Effector memory CD8-positive, alpha-beta T cell (primary cell): Measurements from ENCODE around the gene CWC25.
A peak's percentile ranks its signal among the peaks of the same experiment; 100 is the strongest.
"Not testable (repeated sequence)": the region's sequence is repeated elsewhere in the genome, so short reads cannot be mapped to it uniquely, and the experiment has no call there.

ENCODE experiments used
- ATAC-seq: fragments of 150-1000 bp; cut with Tn5 transposase; replicated peaks from 2 replicates; pipeline ENCODE4 v1.10.0; 2021; ENCODE audit warnings: mild to moderate bottlenecking, moderate library complexity
- DNase-seq, 3 experiments: peaks; one replicate each; pipeline ENCODE4 v3.0.0; 2021
- H3K27ac Mint-ChIP-seq, 2 donors: one replicate each; pipeline ENCODE4 v1.8.0; 2022; ENCODE audit warnings: mild to moderate bottlenecking in 2 of 2, mixed read lengths in 2 of 2, moderate library complexity in 2 of 2
- H3K27me3 Mint-ChIP-seq, 2 donors: one replicate each; pipeline ENCODE4 v1.8.0; 2022; ENCODE audit warnings: mixed read lengths in 2 of 2
- H3K36me3 Mint-ChIP-seq: one replicate; pipeline ENCODE4 v1.8.0; 2022; ENCODE audit warnings: mild to moderate bottlenecking, moderate library complexity, mixed read lengths; ENCODE audit not compliant: insufficient read depth
- H3K4me1 Mint-ChIP-seq, 2 donors: one replicate each; pipeline ENCODE4 v1.8.0; 2022; ENCODE audit warnings: low read depth in 2 of 2, mixed read lengths in 2 of 2
- H3K4me3 Mint-ChIP-seq, 2 donors: one replicate each; pipeline ENCODE4 v1.8.0; 2022; ENCODE audit warnings: mild to moderate bottlenecking in 2 of 2, mixed read lengths in 2 of 2, moderate library complexity in 2 of 2
- H3K9me3 Mint-ChIP-seq, 2 donors: one replicate each; pipeline ENCODE4 v1.8.0; 2022; ENCODE audit warnings: mixed read lengths in 2 of 2

Gene CWC25

GRCh38 chr17:38825762-38826247, 684 bp upstream of the CWC25 start:
- Mint-ChIP-seq H3K4me1 (peaks cover 22 to 30% of the 10 kb centered on the region in 2 donors), H3K9me3 (no peaks in the 10 kb centered on the region), H3K4me3 (peak overlapping the region; percentile 93 to 94), H3K27ac (peak overlapping the region; percentile 98 to 100), H3K36me3 (peaks cover 35% of the 10 kb centered on the region), H3K27me3 (no peaks in the 10 kb centered on the region)
- DNase-seq (no peak), ATAC-seq (no peak)

- no peak for DNase-seq
- Mint-ChIP-seq H3K27ac (peak overlapping the region; percentile 26 to 60), H3K27me3 (no peaks in the 10 kb centered on the region), H3K9me3 (no peaks in the 10 kb centered on the region), H3K4me1 (peaks cover 3 to 12% of the 10 kb centered on the region in 2 donors), H3K36me3 (peaks cover 80% of the 10 kb centered on the region), H3K4me3 (no peak overlapping the region)
- ATAC-seq, result peak; percentile 79
These were observed 9.4 kb downstream of the CWC25 start for GRCh38 chr17:38815576-38816193.

GRCh38 chr17:38809828-38810227, 15.3 kb downstream of the CWC25 start:
- H3K36me3 Mint-ChIP-seq, result peaks cover 100% of the 10 kb centered on the region
- H3K4me1 Mint-ChIP-seq, result peaks cover 2 to 4% of the 10 kb centered on the region in 2 donors
- ATAC-seq (no peak), DNase-seq (no peak)
- H3K27ac Mint-ChIP-seq, result no peak overlapping the region
- H3K27me3 Mint-ChIP-seq, result no peaks in the 10 kb centered on the region
- no peak overlapping the region for H3K4me3 Mint-ChIP-seq
- no peaks in the 10 kb centered on the region for H3K9me3 Mint-ChIP-seq

GRCh38 chr17:38800237-38800760, 24.8 kb downstream of the CWC25 start:
- Mint-ChIP-seq H3K36me3 (peaks cover 64% of the 10 kb centered on the region), H3K4me3 (peak overlapping the region; percentile 87 to 88), H3K9me3 (no peaks in the 10 kb centered on the region), H3K27ac (peak overlapping the region; percentile 27 to 91), H3K4me1 (peaks cover 30 to 32% of the 10 kb centered on the region in 2 donors), H3K27me3 (no peaks in the 10 kb centered on the region)
- DNase-seq (no peak), ATAC-seq (no peak)

GRCh38 chr17:38799501-38800236, 25.5 kb downstream of the CWC25 start, which contains the start of gene PIP4K2B:
Gene PIP4K2B (minus strand): TSS chr17:38799556. CDS start chr17:38799424, 132 bp downstream.
- DNase-seq (peak; percentile 75), ATAC-seq (peak; percentile 71)
- peak within 1 kb of the TSS; percentile 92 to 95 for H3K4me3 Mint-ChIP-seq
- H3K4me1 Mint-ChIP-seq, result peaks cover 32 to 33% of the 10 kb centered on the region in 2 donors
- peak within 1 kb of the TSS; percentile 91 to 94 for H3K27ac Mint-ChIP-seq
- no peaks in the 10 kb centered on the region for H3K9me3 Mint-ChIP-seq
- H3K27me3 Mint-ChIP-seq, result no peaks in the 10 kb centered on the region
- peaks cover 62% of the 10 kb centered on the region for H3K36me3 Mint-ChIP-seq

GRCh38 chr17:38798614-38799500, 26.3 kb downstream of the CWC25 start:
- H3K36me3 Mint-ChIP-seq, result peaks cover 60% of the 10 kb centered on the region
- peak; percentile 48 to 53 (median 51) for DNase-seq
- H3K27me3 Mint-ChIP-seq, result no peaks in the 10 kb centered on the region

GRCh38 chr17:38797828-38798227, 27.3 kb downstream of the CWC25 start:
- no peak for ATAC-seq
- DNase-seq, result no peak
- Mint-ChIP-seq H3K27ac (peak overlapping the region; percentile 67 to 91), H3K27me3 (no peaks in the 10 kb centered on the region), H3K4me1 (peaks cover 36 to 43% of the 10 kb centered on the region in 2 donors), H3K9me3 (no peaks in the 10 kb centered on the region), H3K36me3 (peaks cover 53% of the 10 kb centered on the region), H3K4me3 (peak overlapping the region; percentile 92 to 95)

More at GRCh38 chr17:38798614-38799500, 26.3 kb downstream of the CWC25 start:
- peak; percentile 58 for ATAC-seq
- H3K4me1 Mint-ChIP-seq, result peaks cover 33 to 39% of the 10 kb centered on the region in 2 donors
- H3K9me3 Mint-ChIP-seq, result no peaks in the 10 kb centered on the region
- peak overlapping the region; percentile 92 to 95 for H3K4me3 Mint-ChIP-seq
- H3K27ac Mint-ChIP-seq, result peak overlapping the region; percentile 91 to 94

GRCh38 chr17:38797158-38797490, 28.0 kb downstream of the CWC25 start:
- H3K27ac Mint-ChIP-seq, result peak overlapping the region; percentile 67 to 73
- peak overlapping the region; percentile 92 to 95 for H3K4me3 Mint-ChIP-seq
- no peaks in the 10 kb centered on the region for H3K9me3 Mint-ChIP-seq

GRCh38 chr17:38796451-38797157, 28.5 kb downstream of the CWC25 start:
- H3K36me3 Mint-ChIP-seq, result peaks cover 49% of the 10 kb centered on the region
- peak overlapping the region in 1 of 2 donors; percentile 1 for H3K27ac Mint-ChIP-seq
- peaks cover 37 to 43% of the 10 kb centered on the region in 2 donors for H3K4me1 Mint-ChIP-seq
- ATAC-seq (no peak), DNase-seq (no peak)
- no peaks in the 10 kb centered on the region for H3K27me3 Mint-ChIP-seq
- no peaks in the 10 kb centered on the region for H3K9me3 Mint-ChIP-seq
- peak overlapping the region; percentile 92 to 95 for H3K4me3 Mint-ChIP-seq

More at GRCh38 chr17:38797158-38797490, 28.0 kb downstream of the CWC25 start:
- ATAC-seq (no peak), DNase-seq (no peak)
- peaks cover 36 to 43% of the 10 kb centered on the region in 2 donors for H3K4me1 Mint-ChIP-seq
- no peaks in the 10 kb centered on the region for H3K27me3 Mint-ChIP-seq
- peaks cover 51% of the 10 kb centered on the region for H3K36me3 Mint-ChIP-seq

- Mint-ChIP-seq H3K36me3 (peaks cover 30% of the 10 kb centered on the region), H3K4me1 (peaks cover 32 to 50% of the 10 kb centered on the region in 2 donors), H3K9me3 (no peaks in the 10 kb centered on the region), H3K4me3 (no peak overlapping the region), H3K27ac (peak overlapping the region in 1 of 2 donors; percentile 79), H3K27me3 (no peaks in the 10 kb centered on the region)
- no peak for DNase-seq
- ATAC-seq, result no peak
These were observed 30.9 kb downstream of the CWC25 start for GRCh38 chr17:38794221-38794620.

GRCh38 chr17:38791162-38791561, 34.0 kb downstream of the CWC25 start:
- Mint-ChIP-seq H3K27ac (no peak overlapping the region), H3K27me3 (no peaks in the 10 kb centered on the region), H3K9me3 (no peaks in the 10 kb centered on the region), H3K36me3 (peaks cover 26% of the 10 kb centered on the region), H3K4me3 (no peak overlapping the region), H3K4me1 (peaks cover 11 to 34% of the 10 kb centered on the region in 2 donors)
- ATAC-seq (no peak), DNase-seq (no peak)

GRCh38 chr17:38790148-38790707, 34.9 kb downstream of the CWC25 start:
- not testable (repeated sequence) for H3K27me3 Mint-ChIP-seq, DNase-seq, H3K9me3 Mint-ChIP-seq, H3K27ac Mint-ChIP-seq, H3K4me3 Mint-ChIP-seq, ATAC-seq
- peaks cover 30% of the 10 kb centered on the region for H3K36me3 Mint-ChIP-seq
- H3K4me1 Mint-ChIP-seq, result peaks cover 10 to 38% of the 10 kb centered on the region in 2 donors
